ENCODE measurements around the gene DISC1. TPM values are rescaled to one million over a fixed set of nuclear protein-coding genes. Genes with fewer than 3 reads are reported as not detected.

The DISC1 gene
- total RNA-seq, 1 donor from 2014 or later: 16.0 TPM

- no peak for DNase-seq (ENCODE audit: low spot score in 2 of 2)
- no peak for TF ChIP-seq CTCF (IDR thresholded peaks at IDR 0.05)
- H3K4me1 ChIP-seq: no peaks in the 10 kb centered on the region
- H3K27ac ChIP-seq: no peak overlapping the region
- no peaks in the 10 kb centered on the region for H3K36me3 ChIP-seq
- intact Hi-C loops (cut with DNase I): no loop called here
- H3K9me3 ChIP-seq: no peaks in the 10 kb centered on the region
- no peaks in the 10 kb centered on the region for H3K27me3 ChIP-seq
- no peak overlapping the region for H3K4me3 ChIP-seq
Observed at GRCh38 chr1:231985296-231986023, 358.9 kb downstream of the DISC1 start.

- intact Hi-C loops (cut with DNase I): no loop called here
- no peak for DNase-seq (ENCODE audit: low spot score in 2 of 2)
- H3K27ac ChIP-seq: no peak overlapping the region
Observed at GRCh38 chr1:231986631-231987336, 360.2 kb downstream of the DISC1 start.

GRCh38 chr1:231990388-231990787 lies 363.8 kb downstream of the DISC1 start:
- Histone ChIP-seq H3K27ac (no peak overlapping the region), H3K4me1 (no peaks in the 10 kb centered on the region), H3K27me3 (no peaks in the 10 kb centered on the region), H3K36me3 (no peaks in the 10 kb centered on the region), H3K4me3 (no peak overlapping the region), H3K9me3 (no peaks in the 10 kb centered on the region)
- no peak for DNase-seq (ENCODE audit: low spot score in 2 of 2)
- no peak for TF ChIP-seq CTCF (IDR thresholded peaks at IDR 0.05)
- intact Hi-C loops (cut with DNase I): no loop called here

More at GRCh38 chr1:231986631-231987336, 360.2 kb downstream of the DISC1 start:
- Histone ChIP-seq H3K9me3 (no peaks in the 10 kb centered on the region), H3K36me3 (no peaks in the 10 kb centered on the region), H3K4me3 (no peak overlapping the region), H3K27me3 (no peaks in the 10 kb centered on the region), H3K4me1 (no peaks in the 10 kb centered on the region)
- TF ChIP-seq CTCF (IDR thresholded peaks at IDR 0.05): no peak

GRCh38 chr1:231991231-231991630 lies 364.6 kb downstream of the DISC1 start:
- intact Hi-C loops (cut with DNase I): no loop called here
- TF ChIP-seq CTCF (IDR thresholded peaks at IDR 0.05): no peak
- Histone ChIP-seq H3K27ac (no peak overlapping the region), H3K4me3 (no peak overlapping the region), H3K36me3 (no peaks in the 10 kb centered on the region), H3K9me3 (no peaks in the 10 kb centered on the region), H3K27me3 (no peaks in the 10 kb centered on the region), H3K4me1 (no peaks in the 10 kb centered on the region)
- DNase-seq (ENCODE audit: low spot score in 2 of 2): no peak

GRCh38 chr1:231993968-231994455 lies 367.4 kb downstream of the DISC1 start:
- DNase-seq (ENCODE audit: low spot score in 2 of 2): no peak
- H3K36me3 ChIP-seq: no peaks in the 10 kb centered on the region
- TF ChIP-seq CTCF (IDR thresholded peaks at IDR 0.05): no peak
- intact Hi-C loops (cut with DNase I): no loop called here
- no peaks in the 10 kb centered on the region for H3K9me3 ChIP-seq
- no peaks in the 10 kb centered on the region for H3K4me1 ChIP-seq
- no peak overlapping the region for H3K4me3 ChIP-seq
- no peak overlapping the region for H3K27ac ChIP-seq
- H3K27me3 ChIP-seq: no peaks in the 10 kb centered on the region
